HEK293 (cell line): ENCODE results near the gene CLMN.

Source experiments
- RBAK ChIP-seq: fragments of 450-650 bp; formaldehyde crosslinking; IDR thresholded peaks from 2 replicates; pipeline ENCODE4 v1.5.1; 2016; ENCODE audit warnings: missing biosample characterization, missing genetic modification characterization
- YY1 ChIP-seq: fragments of 450-650 bp; formaldehyde crosslinking; IDR thresholded peaks from 2 replicates; pipeline ENCODE4 v1.5.1; 2018; ENCODE audit warnings: missing biosample characterization, missing genetic modification characterization
- ZNF114 ChIP-seq: fragments of 450-650 bp; formaldehyde crosslinking; IDR thresholded peaks from 2 replicates; pipeline ENCODE4 v1.5.0; 2017; ENCODE audit warnings: missing biosample characterization, missing genetic modification characterization
- ZNF274 ChIP-seq, 2 experiments: fragments of 200-500 bp in 1 of 2; fragments of 450-650 bp in 1 of 2; sonication (Bioruptor generic) in 1 of 2; formaldehyde crosslinking in 1 of 2; IDR thresholded peaks; 2 replicates each; pipeline versions ENCODE4 v1.5.1 to v1.6.1; 2014 to 2016; ENCODE audit warnings: borderline replicate concordance in 1 of 2, inconsistent platforms in 1 of 2, low read length in 1 of 2, missing biosample characterization in 1 of 2, missing genetic modification characterization in 1 of 2
- TF ChIP-seq, protein P1 (sequence below): fragments of 450-650 bp; formaldehyde crosslinking; IDR thresholded peaks from 2 replicates; pipeline ENCODE4 v1.5.1; 2016; ENCODE audit warnings: missing biosample characterization, missing genetic modification characterization
- TF ChIP-seq, protein P2 (sequence below): fragments of 450-650 bp; formaldehyde crosslinking; IDR thresholded peaks from 2 replicates; pipeline ENCODE4 v1.5.1; 2016; ENCODE audit warnings: missing biosample characterization, missing genetic modification characterization

DNA sequence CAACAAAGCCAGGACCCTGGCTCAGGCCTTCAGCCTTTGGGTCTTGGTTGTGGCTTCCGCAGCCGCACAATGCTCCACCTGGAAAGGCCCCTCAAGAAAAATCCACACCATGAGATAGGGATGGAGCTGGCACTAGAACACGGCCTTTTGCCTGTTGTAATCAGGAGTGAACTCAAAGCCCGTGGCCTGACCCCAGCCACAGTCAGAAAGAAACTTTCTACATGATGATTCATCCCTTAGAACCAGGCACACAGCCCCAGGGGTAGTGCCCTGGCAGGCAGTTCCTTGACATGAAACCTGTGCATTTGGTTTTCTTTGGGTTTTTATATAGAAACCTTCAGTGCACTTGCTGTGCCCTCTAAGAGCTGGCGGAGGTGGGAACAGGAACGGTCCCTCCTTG is 5.1 kb downstream of the CLMN start:
- TF ChIP-seq YY1 (tag by site-specific recombination): no peak
- TF ChIP-seq ZNF274 (IDR thresholded peaks at IDR 0.05; ENCODE audit: low read length): no peak
- TF ChIP-seq ZNF274 (tag by site-specific recombination; IDR thresholded peaks at IDR 0.05; ENCODE audit: borderline replicate concordance): no peak
- TF ChIP-seq RBAK (tag by site-specific recombination): no peak
- no peak for TF ChIP-seq ZNF114 (tag by site-specific recombination)
- TF ChIP-seq, protein P1, sequence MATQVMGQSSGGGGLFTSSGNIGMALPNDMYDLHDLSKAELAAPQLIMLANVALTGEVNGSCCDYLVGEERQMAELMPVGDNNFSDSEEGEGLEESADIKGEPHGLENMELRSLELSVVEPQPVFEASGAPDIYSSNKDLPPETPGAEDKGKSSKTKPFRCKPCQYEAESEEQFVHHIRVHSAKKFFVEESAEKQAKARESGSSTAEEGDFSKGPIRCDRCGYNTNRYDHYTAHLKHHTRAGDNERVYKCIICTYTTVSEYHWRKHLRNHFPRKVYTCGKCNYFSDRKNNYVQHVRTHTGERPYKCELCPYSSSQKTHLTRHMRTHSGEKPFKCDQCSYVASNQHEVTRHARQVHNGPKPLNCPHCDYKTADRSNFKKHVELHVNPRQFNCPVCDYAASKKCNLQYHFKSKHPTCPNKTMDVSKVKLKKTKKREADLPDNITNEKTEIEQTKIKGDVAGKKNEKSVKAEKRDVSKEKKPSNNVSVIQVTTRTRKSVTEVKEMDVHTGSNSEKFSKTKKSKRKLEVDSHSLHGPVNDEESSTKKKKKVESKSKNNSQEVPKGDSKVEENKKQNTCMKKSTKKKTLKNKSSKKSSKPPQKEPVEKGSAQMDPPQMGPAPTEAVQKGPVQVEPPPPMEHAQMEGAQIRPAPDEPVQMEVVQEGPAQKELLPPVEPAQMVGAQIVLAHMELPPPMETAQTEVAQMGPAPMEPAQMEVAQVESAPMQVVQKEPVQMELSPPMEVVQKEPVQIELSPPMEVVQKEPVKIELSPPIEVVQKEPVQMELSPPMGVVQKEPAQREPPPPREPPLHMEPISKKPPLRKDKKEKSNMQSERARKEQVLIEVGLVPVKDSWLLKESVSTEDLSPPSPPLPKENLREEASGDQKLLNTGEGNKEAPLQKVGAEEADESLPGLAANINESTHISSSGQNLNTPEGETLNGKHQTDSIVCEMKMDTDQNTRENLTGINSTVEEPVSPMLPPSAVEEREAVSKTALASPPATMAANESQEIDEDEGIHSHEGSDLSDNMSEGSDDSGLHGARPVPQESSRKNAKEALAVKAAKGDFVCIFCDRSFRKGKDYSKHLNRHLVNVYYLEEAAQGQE (tag by site-specific recombination): no peak
- TF ChIP-seq, protein P2, sequence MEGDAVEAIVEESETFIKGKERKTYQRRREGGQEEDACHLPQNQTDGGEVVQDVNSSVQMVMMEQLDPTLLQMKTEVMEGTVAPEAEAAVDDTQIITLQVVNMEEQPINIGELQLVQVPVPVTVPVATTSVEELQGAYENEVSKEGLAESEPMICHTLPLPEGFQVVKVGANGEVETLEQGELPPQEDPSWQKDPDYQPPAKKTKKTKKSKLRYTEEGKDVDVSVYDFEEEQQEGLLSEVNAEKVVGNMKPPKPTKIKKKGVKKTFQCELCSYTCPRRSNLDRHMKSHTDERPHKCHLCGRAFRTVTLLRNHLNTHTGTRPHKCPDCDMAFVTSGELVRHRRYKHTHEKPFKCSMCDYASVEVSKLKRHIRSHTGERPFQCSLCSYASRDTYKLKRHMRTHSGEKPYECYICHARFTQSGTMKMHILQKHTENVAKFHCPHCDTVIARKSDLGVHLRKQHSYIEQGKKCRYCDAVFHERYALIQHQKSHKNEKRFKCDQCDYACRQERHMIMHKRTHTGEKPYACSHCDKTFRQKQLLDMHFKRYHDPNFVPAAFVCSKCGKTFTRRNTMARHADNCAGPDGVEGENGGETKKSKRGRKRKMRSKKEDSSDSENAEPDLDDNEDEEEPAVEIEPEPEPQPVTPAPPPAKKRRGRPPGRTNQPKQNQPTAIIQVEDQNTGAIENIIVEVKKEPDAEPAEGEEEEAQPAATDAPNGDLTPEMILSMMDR (tag by site-specific recombination): no peak
